Measurements from ENCODE around the gene IL31RA. TPM values are rescaled to one million over a fixed set of nuclear protein-coding genes. Genes with fewer than 3 reads are reported as not detected.

IL31RA gene
- total and polyA plus RNA-seq, 2 experiments from 2014 or later, result not detected

- peaks cover 5% of the 10 kb centered on the region for H3K27me3 Mint-ChIP-seq (ENCODE audit: insufficient read depth, low read depth, poor library complexity)
- H3K36me3 ChIP-seq (ENCODE audit: insufficient read depth), result no peaks in the 10 kb centered on the region
- no peak overlapping the region for H3K4me3 Mint-ChIP-seq
- no peaks in the 10 kb centered on the region for H4K20me1 ChIP-seq (replicated peaks; ENCODE audit: insufficient read depth)
- H3K9me3 Mint-ChIP-seq, result no peaks in the 10 kb centered on the region; the same call in 2 of the 3 replicates
- ATAC-seq (no peak), DNase-seq (ENCODE audit: low spot score) (no peak)
- H3K36me3 Mint-ChIP-seq (ENCODE audit: low read depth), result no peaks in the 10 kb centered on the region
- no peaks in the 10 kb centered on the region for H3K79me2 ChIP-seq (replicated peaks; ENCODE audit: insufficient read depth)
- no peak overlapping the region for H3K27ac Mint-ChIP-seq
- no peaks in the 10 kb centered on the region for H3K9me2 ChIP-seq (ENCODE audit: insufficient read depth)
- no peak for TF ChIP-seq STAT1 (IDR thresholded peaks at IDR 0.05; ENCODE audit: unreplicated experiment)
- TF ChIP-seq EZH2 (IDR thresholded peaks at IDR 0.05; ENCODE audit: low read depth, unreplicated experiment), result no peak
- no peak for TF ChIP-seq JUNB (IDR thresholded peaks at IDR 0.05; ENCODE audit: unreplicated experiment)
- H3K4me1 Mint-ChIP-seq, result no peaks in the 10 kb centered on the region
- H3K4me1 ChIP-seq (ENCODE audit: insufficient read depth), result no peaks in the 10 kb centered on the region
- H3F3A ChIP-seq (replicated peaks; ENCODE audit: low read depth), result no peaks in the 10 kb centered on the region
- no peak overlapping the region for H2AFZ ChIP-seq
- no peaks in the 10 kb centered on the region for H3K27me3 ChIP-seq (ENCODE audit: insufficient read depth)
- H3K27ac ChIP-seq (ENCODE audit: low read depth), result no peak overlapping the region
- no peak overlapping the region for H3K4me3 ChIP-seq
- H3K4me2 ChIP-seq, result no peak overlapping the region
Measured at GRCh38 chr5:55913466-55914413, 62.6 kb downstream of the IL31RA start.

GRCh38 chr5:55914971-55915370 is 63.8 kb downstream of the IL31RA start:
- Histone ChIP-seq H3K27ac (ENCODE audit: low read depth) (no peak overlapping the region), H2AFZ (no peak overlapping the region), H3K4me1 (ENCODE audit: insufficient read depth) (no peaks in the 10 kb centered on the region), H3K27me3 (ENCODE audit: insufficient read depth) (no peaks in the 10 kb centered on the region), H3F3A (replicated peaks; ENCODE audit: low read depth) (no peaks in the 10 kb centered on the region), H3K9me2 (ENCODE audit: insufficient read depth) (no peaks in the 10 kb centered on the region), H3K79me2 (replicated peaks; ENCODE audit: insufficient read depth) (no peaks in the 10 kb centered on the region), H3K36me3 (ENCODE audit: insufficient read depth) (no peaks in the 10 kb centered on the region), H3K4me2 (no peak overlapping the region), H3K4me3 (no peak overlapping the region), H4K20me1 (replicated peaks; ENCODE audit: insufficient read depth) (no peaks in the 10 kb centered on the region)
- peaks cover 9% of the 10 kb centered on the region for H3K27me3 Mint-ChIP-seq (ENCODE audit: insufficient read depth, low read depth, poor library complexity)
- H3K36me3 Mint-ChIP-seq (ENCODE audit: low read depth), result no peaks in the 10 kb centered on the region; the same call in 2 of the 3 replicates
- ATAC-seq, result no peak
- DNase-seq (ENCODE audit: low spot score), result no peak
- H3K4me1 Mint-ChIP-seq, result no peaks in the 10 kb centered on the region
- H3K27ac Mint-ChIP-seq, result no peak overlapping the region
- H3K4me3 Mint-ChIP-seq, result no peak overlapping the region
- H3K9me3 Mint-ChIP-seq, result no peaks in the 10 kb centered on the region; the same call in 2 of the 3 replicates
- TF ChIP-seq, protein P1, sequence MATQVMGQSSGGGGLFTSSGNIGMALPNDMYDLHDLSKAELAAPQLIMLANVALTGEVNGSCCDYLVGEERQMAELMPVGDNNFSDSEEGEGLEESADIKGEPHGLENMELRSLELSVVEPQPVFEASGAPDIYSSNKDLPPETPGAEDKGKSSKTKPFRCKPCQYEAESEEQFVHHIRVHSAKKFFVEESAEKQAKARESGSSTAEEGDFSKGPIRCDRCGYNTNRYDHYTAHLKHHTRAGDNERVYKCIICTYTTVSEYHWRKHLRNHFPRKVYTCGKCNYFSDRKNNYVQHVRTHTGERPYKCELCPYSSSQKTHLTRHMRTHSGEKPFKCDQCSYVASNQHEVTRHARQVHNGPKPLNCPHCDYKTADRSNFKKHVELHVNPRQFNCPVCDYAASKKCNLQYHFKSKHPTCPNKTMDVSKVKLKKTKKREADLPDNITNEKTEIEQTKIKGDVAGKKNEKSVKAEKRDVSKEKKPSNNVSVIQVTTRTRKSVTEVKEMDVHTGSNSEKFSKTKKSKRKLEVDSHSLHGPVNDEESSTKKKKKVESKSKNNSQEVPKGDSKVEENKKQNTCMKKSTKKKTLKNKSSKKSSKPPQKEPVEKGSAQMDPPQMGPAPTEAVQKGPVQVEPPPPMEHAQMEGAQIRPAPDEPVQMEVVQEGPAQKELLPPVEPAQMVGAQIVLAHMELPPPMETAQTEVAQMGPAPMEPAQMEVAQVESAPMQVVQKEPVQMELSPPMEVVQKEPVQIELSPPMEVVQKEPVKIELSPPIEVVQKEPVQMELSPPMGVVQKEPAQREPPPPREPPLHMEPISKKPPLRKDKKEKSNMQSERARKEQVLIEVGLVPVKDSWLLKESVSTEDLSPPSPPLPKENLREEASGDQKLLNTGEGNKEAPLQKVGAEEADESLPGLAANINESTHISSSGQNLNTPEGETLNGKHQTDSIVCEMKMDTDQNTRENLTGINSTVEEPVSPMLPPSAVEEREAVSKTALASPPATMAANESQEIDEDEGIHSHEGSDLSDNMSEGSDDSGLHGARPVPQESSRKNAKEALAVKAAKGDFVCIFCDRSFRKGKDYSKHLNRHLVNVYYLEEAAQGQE (IDR thresholded peaks at IDR 0.05; ENCODE audit: unreplicated experiment), result no peak
- TF ChIP-seq EZH2phosphoT487 (IDR thresholded peaks at IDR 0.05; ENCODE audit: unreplicated experiment), result no peak
- no peak for TF ChIP-seq ZNF462 (CRISPR knock-in tag; IDR thresholded peaks at IDR 0.05)
- no peak for TF ChIP-seq NANOG (IDR thresholded peaks at IDR 0.05; ENCODE audit: borderline replicate concordance)
- no peak for TF ChIP-seq JUNB (IDR thresholded peaks at IDR 0.05; ENCODE audit: unreplicated experiment)
- no peak for TF ChIP-seq POLR2AphosphoS5 (IDR thresholded peaks at IDR 0.05; ENCODE audit: low read depth)
- TF ChIP-seq CREB1 (CRISPR knock-in tag; IDR thresholded peaks at IDR 0.05; ENCODE audit: low read depth), result no peak
